H4 (cell line): ENCODE data around the gene DENND5A. TPM values are rescaled to one million over a fixed set of nuclear protein-coding genes. Genes with fewer than 3 reads are reported as not detected.
"Not testable (repeated sequence)": the region's sequence is repeated elsewhere in the genome, so short reads cannot be mapped to it uniquely, and the experiment has no call there.

Source experiments
- DNase-seq: peaks from one replicate; pipeline ENCODE4 v3.0.0-alpha.2; 2015; ENCODE audit warnings: low spot score
- total RNA-seq: library from RNA; depleted of rRNA; stranded (reverse); fragments of >200 nt; shearing (Covaris generic); gene quantifications from 2 replicates; pipeline ENCODE4 v1.2.3, GENCODE V29; 2014; rRNA removed

Gene DENND5A
- total RNA-seq, 1 experiment from 2014 or later: 56.4 TPM

DNA sequence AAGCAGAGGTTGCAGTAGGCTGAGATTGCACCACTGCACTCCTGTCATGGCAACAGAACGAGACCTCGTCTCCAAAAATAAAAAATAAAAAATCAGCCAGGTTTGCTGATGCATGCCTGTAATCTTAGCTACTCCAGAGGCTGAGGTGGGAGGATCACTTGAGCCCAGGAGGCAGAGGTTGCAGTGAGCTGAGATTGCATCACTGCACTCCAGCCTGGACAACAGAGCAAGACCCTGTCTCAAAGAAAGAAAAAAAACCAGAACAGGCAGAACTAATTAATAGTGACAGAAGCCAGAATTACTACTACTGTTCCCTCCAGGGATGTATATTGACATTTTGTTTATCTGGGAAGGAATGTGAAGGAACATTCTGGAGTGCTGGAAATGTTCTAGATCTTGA, 166.7 kb downstream of the DENND5A start:
- DNase-seq: not testable (repeated sequence)

DNA sequence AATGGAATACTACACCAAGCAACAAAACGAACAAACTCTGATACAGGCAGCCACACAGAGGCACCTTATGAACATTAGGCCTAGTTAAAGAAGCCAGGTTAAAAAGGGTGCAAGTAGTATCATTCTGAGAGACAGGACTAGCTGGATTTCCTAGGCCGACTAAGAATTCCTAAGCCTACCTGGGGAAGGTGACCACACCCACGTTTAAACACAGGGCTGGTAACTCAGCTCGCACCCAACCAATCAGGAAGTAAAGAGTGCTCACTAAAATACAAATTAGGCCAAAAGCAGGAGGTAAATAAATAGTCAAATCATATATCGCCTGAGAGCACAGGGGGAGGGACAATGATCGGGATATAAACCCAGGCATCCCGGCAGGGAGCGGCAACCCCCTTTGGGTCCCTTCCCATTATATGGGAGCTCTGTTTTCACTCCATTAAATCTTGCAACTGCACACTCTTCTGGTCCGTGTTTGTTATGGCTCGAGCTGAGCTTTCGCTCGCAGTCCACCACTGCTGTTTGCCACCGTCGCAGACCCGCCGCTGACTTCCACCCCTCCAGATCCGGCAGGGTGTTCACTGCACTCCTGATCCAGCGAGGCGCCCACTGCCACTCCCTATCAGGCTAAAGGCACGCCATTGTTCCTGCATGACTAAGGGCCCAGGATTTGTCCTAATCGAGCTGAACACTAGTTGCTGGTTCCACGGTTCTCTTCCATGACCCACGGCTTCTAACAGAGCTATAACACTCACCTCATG, 167.8 kb downstream of the DENND5A start:
- not testable (repeated sequence) for DNase-seq

DNA sequence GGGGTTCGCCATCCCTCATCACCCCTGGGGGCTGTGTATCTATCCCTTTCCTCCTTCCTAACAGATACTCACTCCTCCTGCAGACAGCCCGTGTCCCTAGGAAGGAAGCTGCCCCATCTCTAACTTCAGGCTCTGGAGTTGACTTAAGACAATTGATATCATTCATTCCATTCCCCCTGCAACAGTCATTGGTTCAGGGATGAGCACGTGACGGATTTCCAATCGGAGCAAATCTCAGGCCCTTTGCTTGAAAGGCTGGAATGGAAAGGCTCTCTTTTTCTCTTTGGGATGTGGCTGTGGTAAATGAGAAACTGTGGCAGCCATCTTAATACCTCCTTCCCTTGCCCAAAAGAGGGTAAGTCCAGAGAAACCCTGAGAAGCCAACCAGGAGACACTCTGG, 168.7 kb downstream of the DENND5A start:
- no peak for DNase-seq

DNA sequence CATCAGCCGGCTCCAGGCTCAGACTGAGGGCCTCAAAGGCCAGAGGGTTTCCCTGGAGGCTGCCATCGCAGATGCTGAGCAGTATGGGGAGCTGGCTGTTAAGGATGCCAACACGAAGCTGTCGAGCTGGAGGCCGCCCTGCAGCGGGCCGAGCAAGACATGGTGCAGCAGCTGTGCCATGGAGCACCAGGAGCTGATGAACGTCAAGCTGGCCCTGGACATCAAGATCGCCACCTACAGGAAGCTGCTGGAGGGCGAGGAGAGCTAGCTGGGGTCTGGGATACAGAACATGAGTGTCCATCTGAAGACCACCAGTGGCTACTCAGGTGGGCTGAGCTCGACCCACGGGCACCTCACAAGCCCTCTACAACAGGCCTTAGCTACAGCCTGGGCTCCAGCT, 169.7 kb downstream of the DENND5A start:
- DNase-seq: no peak

DNA sequence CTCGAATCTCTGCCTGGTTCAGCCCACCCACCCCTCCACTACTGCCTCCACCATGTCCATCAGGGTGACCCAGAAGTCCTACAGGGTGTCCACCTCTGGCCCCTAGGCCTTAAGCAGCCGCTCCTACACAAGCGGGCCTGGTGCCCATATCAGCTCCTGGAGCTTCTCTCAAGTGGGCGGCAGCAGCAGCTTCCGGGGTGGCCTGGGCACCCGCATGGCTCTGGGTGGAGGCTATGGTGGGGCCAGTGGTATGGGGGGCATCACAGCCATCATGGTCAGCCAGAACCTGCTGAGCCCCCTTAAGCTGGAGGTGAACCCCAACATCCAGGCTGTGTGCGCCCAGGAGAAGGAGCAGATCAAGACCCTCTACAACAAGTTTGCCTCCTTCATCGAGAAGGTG, 170.7 kb downstream of the DENND5A start:
- DNase-seq: no peak

DNA sequence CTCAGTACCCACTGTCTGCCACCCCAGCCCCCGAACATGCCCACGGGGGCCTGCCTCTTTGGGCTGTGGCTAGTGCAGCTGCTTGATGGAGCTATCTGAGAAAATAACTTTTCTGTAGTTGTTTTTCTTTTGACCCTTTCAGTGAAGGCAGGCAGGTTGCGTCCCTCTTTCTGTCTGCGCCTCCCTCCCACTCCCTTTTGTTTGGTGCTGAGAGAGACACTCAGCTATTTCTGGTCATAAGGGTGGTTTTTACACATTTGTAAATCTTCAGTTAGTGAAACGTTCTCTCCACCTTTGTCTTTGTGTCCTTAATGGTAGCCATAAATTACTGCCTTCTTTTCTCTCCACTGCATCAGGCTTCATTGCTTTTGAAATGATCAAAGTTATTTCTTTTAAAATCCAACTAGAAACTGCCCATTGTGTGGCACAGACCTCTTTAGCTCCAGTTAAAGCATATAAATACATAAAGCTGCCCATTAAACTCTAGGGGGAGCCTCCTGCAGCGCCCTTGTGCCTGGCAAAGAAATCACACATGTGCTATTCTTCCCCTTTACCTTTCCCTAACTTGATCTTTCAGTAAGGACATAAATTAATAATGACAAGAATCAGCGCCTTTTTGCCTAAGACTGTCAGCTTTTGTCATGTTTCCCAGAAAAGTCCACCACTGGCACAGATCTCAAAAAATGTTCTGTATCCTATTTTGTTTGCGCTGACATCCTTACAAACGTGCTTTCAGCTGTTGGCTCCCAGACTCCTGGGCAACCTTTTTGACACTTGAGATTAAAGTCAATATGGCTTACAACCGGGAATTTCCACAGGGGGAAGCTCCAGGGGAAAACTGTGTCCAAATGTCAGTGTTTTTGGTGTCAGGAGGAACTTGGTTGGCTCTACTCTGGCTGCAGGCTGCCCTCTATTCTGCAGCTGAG, 172.0 kb downstream of the DENND5A start:
- DNase-seq: no peak

DNA sequence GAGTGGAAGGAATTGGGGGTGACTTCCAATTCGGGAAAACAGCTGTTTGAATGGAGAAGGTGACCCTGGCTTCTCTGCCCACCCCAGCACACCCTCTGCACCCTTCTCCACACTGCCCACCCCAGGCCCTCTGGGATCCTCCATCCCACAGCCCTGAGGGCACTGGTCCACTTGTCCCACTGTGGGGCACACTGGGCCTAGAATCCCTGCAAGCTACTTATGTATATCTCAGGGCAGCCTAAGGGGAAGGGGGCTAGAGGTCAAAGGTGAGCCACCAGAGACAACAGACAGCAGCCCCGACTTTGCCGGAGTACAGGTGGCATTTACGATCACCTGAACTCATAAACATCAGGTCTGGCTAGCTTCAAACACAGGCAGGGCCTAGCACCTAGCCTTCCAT, 173.1 kb downstream of the DENND5A start:
- DNase-seq: no peak

DNA sequence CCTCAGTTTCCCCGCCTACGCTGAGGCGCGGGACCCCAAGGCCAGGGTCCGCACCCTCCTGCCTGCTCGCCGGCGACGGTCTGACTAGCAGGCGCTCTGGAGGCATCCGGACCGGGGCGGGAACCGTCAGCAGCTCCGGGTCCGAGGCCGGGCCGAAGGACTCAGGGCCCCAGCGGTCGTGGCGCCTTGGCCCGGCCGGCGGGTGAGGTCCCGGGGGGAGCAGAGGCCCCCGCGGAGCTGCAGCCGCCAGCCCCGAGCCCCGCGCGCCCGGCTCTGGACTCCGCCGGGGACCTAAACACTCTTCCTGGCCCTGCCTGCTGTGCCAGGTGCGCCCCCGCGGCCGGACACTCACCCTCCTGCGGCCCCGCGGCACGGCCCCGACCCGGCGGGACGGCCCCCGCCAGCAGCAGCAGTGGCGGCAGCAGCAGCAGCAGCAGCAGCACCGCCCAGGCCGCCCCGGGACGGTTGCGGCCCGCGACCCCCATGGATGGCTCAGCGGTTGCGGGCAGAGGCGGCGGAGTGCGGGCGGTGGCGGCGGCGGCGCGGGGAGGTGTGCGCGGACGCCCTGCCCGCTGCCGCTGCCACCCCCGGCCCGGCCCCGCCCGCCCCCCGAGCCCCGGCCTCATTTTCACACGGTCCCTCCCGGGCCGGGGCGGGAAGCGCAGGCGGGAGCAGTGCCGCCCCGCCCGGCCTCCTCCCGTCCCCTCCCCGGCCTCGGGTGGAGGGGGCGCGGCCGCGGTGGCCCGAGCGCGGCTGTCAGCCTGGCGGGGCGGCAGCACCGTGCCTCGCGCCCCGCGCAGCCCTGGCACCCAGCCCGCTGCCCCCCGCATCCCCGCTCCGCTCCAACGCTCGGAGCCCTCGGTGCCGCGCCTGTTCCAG, 173.9 kb downstream of the DENND5A start, which contains the start of gene SCUBE2:
TSS of gene SCUBE2 (minus strand) at position 556 of the 879 bp plus-strand sequence. CDS start at position 485, 71 bp downstream.
- no peak for DNase-seq

DNA sequence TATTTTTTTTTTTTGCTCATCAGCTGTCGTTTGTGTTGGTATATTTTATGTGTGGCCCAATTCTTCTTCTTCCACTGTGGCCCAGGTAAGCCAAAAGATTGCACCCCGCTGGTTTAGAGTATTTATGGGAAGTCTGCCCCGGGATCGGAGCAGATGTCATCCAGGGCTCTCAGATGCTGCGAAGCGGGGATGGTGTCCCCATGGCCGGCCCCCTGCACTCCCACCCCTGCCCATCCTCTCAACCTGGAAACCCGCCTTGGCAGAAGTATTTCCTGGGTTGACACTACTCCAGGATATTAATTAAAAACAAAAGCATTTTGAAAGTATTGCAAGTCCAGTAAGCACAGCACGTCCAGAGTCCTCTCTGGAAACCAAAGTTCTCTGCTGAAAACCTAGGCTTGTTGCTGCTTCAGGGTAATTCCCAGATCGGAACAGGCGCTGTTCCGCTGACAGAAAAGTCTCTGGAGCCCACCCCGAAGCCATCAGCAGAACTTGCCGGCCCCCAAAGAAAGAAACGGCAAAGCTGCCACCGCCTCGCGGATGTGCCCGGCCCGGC, 174.6 kb downstream of the DENND5A start:
- DNase-seq: no peak

DNA sequence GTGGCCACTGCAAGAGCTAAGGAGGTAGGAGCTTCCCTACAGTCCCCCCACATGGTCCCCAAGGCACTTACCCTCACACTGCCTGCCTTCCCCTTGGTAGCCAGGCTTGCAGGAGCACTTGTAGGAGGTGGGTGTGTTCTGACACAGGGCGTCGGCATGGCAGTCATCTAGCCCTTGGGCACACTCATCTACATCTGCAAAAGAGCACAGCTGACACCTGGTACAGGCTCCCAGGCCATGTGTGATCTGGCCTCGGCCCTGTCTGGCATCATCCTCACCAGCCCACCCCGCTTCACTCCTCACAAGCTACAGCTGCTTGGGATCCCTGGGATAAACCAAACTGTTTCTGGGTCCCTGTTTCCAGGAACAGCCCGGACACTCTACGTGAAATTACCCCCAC, 175.5 kb downstream of the DENND5A start:
- DNase-seq: no peak

DNA sequence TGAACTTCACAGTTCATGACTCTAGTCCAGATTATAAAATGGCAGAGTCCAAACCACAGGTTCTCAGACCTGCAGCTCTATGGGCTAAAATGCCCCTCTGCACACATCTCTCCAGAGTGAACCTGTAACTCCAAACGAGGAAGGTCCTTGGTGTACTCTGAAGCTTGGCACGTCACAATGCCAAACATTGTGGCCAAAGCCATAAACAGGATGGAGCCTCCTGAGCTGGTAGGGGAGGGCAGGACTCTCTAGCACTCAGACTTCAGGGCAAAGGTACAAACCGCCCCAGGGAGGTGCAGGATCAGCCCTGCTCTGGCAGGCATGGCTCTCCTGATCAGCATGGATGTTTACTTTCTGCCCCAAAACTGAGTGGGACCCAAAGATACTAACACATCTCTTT, 176.1 kb downstream of the DENND5A start:
- peak; percentile 37 for DNase-seq

Other genes starting within 250 kb of the DENND5A start
- gene SCUBE2, start 173.8 kb downstream of the DENND5A start, total RNA-seq: 0.10 TPM in 1 of 2 replicates, not detected in the other
- 54.7 and 68.1 TPM in 2 replicates for gene TMEM41B, start 49.2 kb upstream of the DENND5A start, total RNA-seq
- gene IPO7, start 119.3 kb upstream of the DENND5A start, total RNA-seq: 72.0 and 88.9 TPM in 2 replicates
- 27.6 and 38.0 TPM in 2 replicates for gene ZNF143, start 195.7 kb upstream of the DENND5A start, total RNA-seq